HUDEP-2 (cell line): ENCODE measurements around the gene ENHO.
"Not testable (repeated sequence)": the region's sequence is repeated elsewhere in the genome, so short reads cannot be mapped to it uniquely, and the experiment has no call there.

ENCODE experiments used
- DNase-seq, 76 experiments: peaks; one replicate each; lab custom pipeline; 2025; ENCODE audit not compliant: unreplicated experiment in 76 of 76; lab: John Stamatoyannopoulos, UW

ENHO gene

DNA sequence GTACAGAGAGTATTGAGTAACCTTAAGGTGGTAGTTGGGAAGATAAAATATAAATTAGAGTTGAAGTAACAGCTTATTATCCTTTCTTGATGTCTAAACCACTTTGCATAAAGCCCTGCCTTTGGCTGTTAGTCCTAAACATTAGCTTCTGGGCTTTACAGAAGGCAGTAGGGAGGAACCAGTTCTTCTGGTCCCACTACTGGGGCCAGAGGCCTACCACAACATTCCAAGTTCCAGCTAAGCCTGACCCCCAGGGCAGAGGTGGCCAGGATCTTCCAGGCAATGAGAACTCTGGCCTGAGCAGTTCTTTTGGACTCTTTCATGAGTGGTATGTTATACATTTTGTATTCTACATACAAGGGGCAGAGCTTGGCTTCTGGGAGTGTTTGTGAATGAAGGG, 38.1 kb downstream of the ENHO start:
- no peak for DNase-seq

DNA sequence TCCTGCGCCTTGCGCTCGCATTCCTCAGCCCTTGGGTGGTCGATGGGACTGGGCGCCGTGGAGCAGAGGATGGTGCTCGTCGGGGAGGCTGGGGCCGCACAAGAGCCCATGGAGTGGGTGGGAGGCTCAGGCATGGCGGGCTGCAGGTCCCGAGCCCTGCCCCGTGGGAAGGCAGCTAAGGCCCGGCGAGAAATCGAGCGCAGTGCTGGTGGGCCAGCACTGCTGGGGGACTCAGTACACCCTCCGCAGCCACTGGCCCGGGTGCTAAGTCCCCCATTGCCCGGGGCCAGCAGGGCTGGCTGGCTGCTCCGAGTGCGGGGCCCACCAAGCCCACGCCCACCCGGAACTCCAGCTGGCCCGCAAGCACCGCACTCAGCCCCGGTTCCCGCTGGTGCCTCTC, 40.0 kb downstream of the ENHO start:
- not testable (repeated sequence) for DNase-seq

DNA sequence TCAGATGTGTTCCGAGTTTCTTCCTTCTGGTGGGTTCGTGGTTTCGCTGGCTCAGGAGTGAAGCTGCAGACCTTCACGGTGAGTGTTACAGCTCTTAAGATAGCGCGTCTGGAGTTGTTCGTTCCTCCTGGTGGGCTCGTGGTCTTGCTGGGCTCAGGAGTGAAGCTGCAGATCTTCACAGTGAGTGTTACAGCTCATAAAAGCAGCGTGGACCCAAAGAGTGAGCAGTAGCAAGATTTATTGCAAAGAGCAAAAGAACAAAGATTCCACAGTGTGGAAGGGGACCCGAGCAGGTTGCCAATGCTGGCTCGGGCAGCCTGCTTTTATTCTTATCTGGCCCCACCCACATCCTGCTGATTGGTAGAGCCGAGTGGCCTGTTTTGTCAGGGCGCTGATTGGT, 41.2 kb downstream of the ENHO start:
- DNase-seq, result not testable (repeated sequence)

DNA sequence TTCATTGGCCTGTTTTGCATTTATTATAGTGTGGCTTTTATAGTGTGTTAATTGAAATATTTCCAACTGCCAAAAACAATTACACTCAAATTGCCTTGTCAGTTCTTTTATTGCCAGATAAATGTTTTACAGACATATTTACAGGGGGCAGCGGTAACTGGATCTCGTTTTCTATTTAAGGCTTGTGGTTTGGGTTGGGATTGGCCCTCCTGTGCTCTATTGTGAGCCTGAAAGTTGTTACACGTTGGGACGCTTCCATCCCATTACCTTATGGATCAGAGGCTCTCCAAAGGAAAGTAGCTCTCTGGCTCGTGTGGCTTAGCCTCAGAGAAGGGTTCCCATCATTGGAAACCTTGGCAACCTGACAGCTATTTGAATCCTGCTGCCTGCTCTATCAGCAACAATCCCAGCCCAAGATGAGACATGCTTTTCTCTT, 43.3 kb downstream of the ENHO start:
- no peak for DNase-seq

DNA sequence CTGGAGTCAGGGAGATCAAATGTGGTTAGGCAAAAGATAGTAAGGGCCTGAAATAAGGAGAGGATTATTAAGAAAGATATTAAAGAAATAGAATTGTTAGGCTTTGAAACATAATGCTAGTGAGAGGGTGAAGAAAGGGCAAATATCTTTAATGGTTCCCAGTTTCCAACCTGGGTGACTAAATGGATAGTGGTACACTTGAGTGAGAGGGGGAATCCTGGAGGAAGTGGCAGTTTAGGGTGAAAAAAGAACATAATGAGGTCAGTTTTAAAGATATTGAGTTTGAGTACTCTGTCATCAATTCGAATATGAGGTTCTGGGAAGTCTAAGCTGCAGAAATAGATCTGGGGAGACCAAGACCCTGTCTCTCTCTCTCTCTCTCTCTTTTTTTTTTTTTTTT, 45.2 kb downstream of the ENHO start:
- DNase-seq, result no peak

DNA sequence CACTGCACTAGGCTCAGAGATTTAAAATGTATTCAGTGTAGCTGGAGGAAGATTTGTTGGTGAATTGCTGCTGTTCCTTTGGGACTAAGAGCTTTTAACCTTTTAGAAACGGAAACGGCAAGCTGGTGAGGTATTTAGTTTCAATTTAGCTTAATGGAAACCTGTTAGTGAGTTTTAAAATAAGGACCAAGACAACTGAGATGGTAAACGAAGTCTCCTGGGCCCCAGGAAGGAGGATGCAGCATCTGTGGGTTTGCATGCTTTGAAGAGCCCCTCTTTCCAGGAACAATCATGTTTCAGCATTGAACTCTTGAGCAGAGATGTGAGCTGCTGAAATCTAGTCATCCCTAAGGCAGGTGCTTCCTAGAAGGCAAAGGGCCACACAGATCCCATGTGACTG, 47.7 kb downstream of the ENHO start:
- no peak for DNase-seq
